ENCODE measurements around the gene RNMT. TPM values are rescaled to one million over a fixed set of nuclear protein-coding genes. Genes with fewer than 3 reads are reported as not detected.

Gene RNMT
- total and polyA plus RNA-seq, 2 donors from 2014 or later, result 16.5 to 32.4 TPM

- no peak for TF ChIP-seq CTCF (IDR thresholded peaks at IDR 0.05; ENCODE audit: borderline replicate concordance, extremely low read depth, insufficient read depth)
- FAIRE-seq, result no peak
- intact Hi-C loops (cut with DNase I), result no loop called here
- Histone ChIP-seq H3K27ac (ENCODE audit: low read depth in 2 of 2, low read length in 2 of 2) (no peak overlapping the region), H3K4me1 (ENCODE audit: control insufficient read depth in 2 of 3, insufficient read depth in 2 of 3, low read depth in 1 of 3, low read length in 3 of 3) (no peaks in the 10 kb centered on the region), H3K27me3 (ENCODE audit: control insufficient read depth, insufficient read depth, low read length) (no peaks in the 10 kb centered on the region), H3K9me3 (ENCODE audit: control insufficient read depth in 2 of 3, insufficient read depth in 1 of 3, low read length in 3 of 3) (peaks cover 0 to 5% (median 0%) of the 10 kb centered on the region in 3 donors), H3K36me3 (ENCODE audit: control insufficient read depth in 2 of 3, insufficient read depth in 3 of 3, low read length in 3 of 3) (no peaks in the 10 kb centered on the region), H3K4me3 (ENCODE audit: low read length in 3 of 3) (no peak overlapping the region), H3K9ac (ENCODE audit: low read length in 3 of 3) (no peak overlapping the region)
- DNase-seq, result no peak
Observed at GRCh38 chr18:13696961-13697360, 29.5 kb upstream of the RNMT start.

GRCh38 chr18:13700153-13700552 lies 26.3 kb upstream of the RNMT start:
- FAIRE-seq (no peak), DNase-seq (no peak)
- Histone ChIP-seq H3K9me3 (ENCODE audit: control insufficient read depth in 2 of 3, insufficient read depth in 1 of 3, low read length in 3 of 3) (peaks cover 0 to 10% (median 0%) of the 10 kb centered on the region in 3 donors), H3K4me1 (ENCODE audit: control insufficient read depth in 2 of 3, insufficient read depth in 2 of 3, low read depth in 1 of 3, low read length in 3 of 3) (no peaks in the 10 kb centered on the region), H3K27me3 (ENCODE audit: control insufficient read depth, insufficient read depth, low read length) (no peaks in the 10 kb centered on the region), H3K27ac (ENCODE audit: low read depth in 2 of 2, low read length in 2 of 2) (no peak overlapping the region), H3K4me3 (ENCODE audit: low read length in 3 of 3) (no peak overlapping the region), H3K36me3 (ENCODE audit: control insufficient read depth in 2 of 3, insufficient read depth in 3 of 3, low read length in 3 of 3) (no peaks in the 10 kb centered on the region), H3K9ac (ENCODE audit: low read length in 3 of 3) (no peak overlapping the region)
- intact Hi-C loops (cut with DNase I), result no loop called here
- TF ChIP-seq CTCF (IDR thresholded peaks at IDR 0.05; ENCODE audit: borderline replicate concordance, extremely low read depth, insufficient read depth), result no peak

GRCh38 chr18:13703899-13704298 lies 22.6 kb upstream of the RNMT start:
- TF ChIP-seq CTCF (IDR thresholded peaks at IDR 0.05; ENCODE audit: borderline replicate concordance, extremely low read depth, insufficient read depth), result no peak
- Histone ChIP-seq H3K27me3 (ENCODE audit: control insufficient read depth, insufficient read depth, low read length) (no peaks in the 10 kb centered on the region), H3K4me1 (ENCODE audit: control insufficient read depth in 2 of 3, insufficient read depth in 2 of 3, low read depth in 1 of 3, low read length in 3 of 3) (no peaks in the 10 kb centered on the region), H3K27ac (ENCODE audit: low read depth in 2 of 2, low read length in 2 of 2) (no peak overlapping the region), H3K9ac (ENCODE audit: low read length in 3 of 3) (no peak overlapping the region), H3K36me3 (ENCODE audit: control insufficient read depth in 2 of 3, insufficient read depth in 3 of 3, low read length in 3 of 3) (no peaks in the 10 kb centered on the region), H3K9me3 (ENCODE audit: control insufficient read depth in 2 of 3, insufficient read depth in 1 of 3, low read length in 3 of 3) (peaks cover 0 to 10% (median 0%) of the 10 kb centered on the region in 3 donors), H3K4me3 (ENCODE audit: low read length in 3 of 3) (no peak overlapping the region)
- intact Hi-C loops (cut with DNase I), result no loop called here
- peak in 2 of 5 donors; percentile 6 to 10 for DNase-seq
- FAIRE-seq, result no peak

GRCh38 chr18:13710414-13710831 lies 16.1 kb upstream of the RNMT start:
- Histone ChIP-seq H3K36me3 (ENCODE audit: control insufficient read depth in 2 of 3, insufficient read depth in 3 of 3, low read length in 3 of 3) (no peaks in the 10 kb centered on the region), H3K9me3 (ENCODE audit: control insufficient read depth in 2 of 3, insufficient read depth in 1 of 3, low read length in 3 of 3) (no peaks in the 10 kb centered on the region), H3K27ac (ENCODE audit: low read depth in 2 of 2, low read length in 2 of 2) (no peak overlapping the region), H3K4me1 (ENCODE audit: control insufficient read depth in 2 of 3, insufficient read depth in 2 of 3, low read depth in 1 of 3, low read length in 3 of 3) (no peaks in the 10 kb centered on the region), H3K27me3 (ENCODE audit: control insufficient read depth, insufficient read depth, low read length) (no peaks in the 10 kb centered on the region), H3K9ac (ENCODE audit: low read length in 3 of 3) (no peak overlapping the region), H3K4me3 (ENCODE audit: low read length in 3 of 3) (no peak overlapping the region)
- DNase-seq, result no peak
- intact Hi-C loops (cut with DNase I), result no loop called here
- no peak for TF ChIP-seq CTCF (IDR thresholded peaks at IDR 0.05; ENCODE audit: borderline replicate concordance, extremely low read depth, insufficient read depth)
- FAIRE-seq, result no peak
